ENCODE measurements around the gene SLC43A3.

SLC43A3 gene

GRCh38 chr11:57426929-57427726 lies at the start of gene SLC43A3:
TSS of gene SLC43A3 (minus strand) at chr11:57427121. CDS start at chr11:57426172, 949 bp downstream.
- TF ChIP-seq GATA2 (IDR thresholded peaks at IDR 0.05; ENCODE audit: low read depth, low read length) (no peak), GATA3 (IDR thresholded peaks at IDR 0.05; ENCODE audit: low read depth, low read length) (no peak)

GRCh38 chr11:57476047-57476756 lies 49.3 kb upstream of the SLC43A3 start:
- TF ChIP-seq GATA2 (IDR thresholded peaks at IDR 0.05; ENCODE audit: low read depth, low read length): no peak
- TF ChIP-seq GATA3 (IDR thresholded peaks at IDR 0.05; ENCODE audit: low read depth, low read length): no peak

GRCh38 chr11:57475671-57476046 lies 48.7 kb upstream of the SLC43A3 start:
- TF ChIP-seq GATA3 (IDR thresholded peaks at IDR 0.05; ENCODE audit: low read depth, low read length): no peak
- TF ChIP-seq GATA2 (IDR thresholded peaks at IDR 0.05; ENCODE audit: low read depth, low read length): no peak

- TF ChIP-seq GATA2 (IDR thresholded peaks at IDR 0.05; ENCODE audit: low read depth, low read length): no peak
- TF ChIP-seq GATA3 (IDR thresholded peaks at IDR 0.05; ENCODE audit: low read depth, low read length): no peak
Observed at GRCh38 chr11:57475191-57475590, 48.3 kb upstream of the SLC43A3 start.

- no peak for TF ChIP-seq GATA2 (IDR thresholded peaks at IDR 0.05; ENCODE audit: low read depth, low read length)
- TF ChIP-seq GATA3 (IDR thresholded peaks at IDR 0.05; ENCODE audit: low read depth, low read length): no peak
Observed at GRCh38 chr11:57474803-57475115, 47.8 kb upstream of the SLC43A3 start.

- TF ChIP-seq GATA3 (IDR thresholded peaks at IDR 0.05; ENCODE audit: low read depth, low read length) (no peak), GATA2 (IDR thresholded peaks at IDR 0.05; ENCODE audit: low read depth, low read length) (no peak)
Observed at GRCh38 chr11:57474017-57474802, 47.3 kb upstream of the SLC43A3 start.

- TF ChIP-seq GATA3 (IDR thresholded peaks at IDR 0.05; ENCODE audit: low read depth, low read length) (no peak), GATA2 (IDR thresholded peaks at IDR 0.05; ENCODE audit: low read depth, low read length) (no peak)
Observed at GRCh38 chr11:57473285-57473841, 46.4 kb upstream of the SLC43A3 start.

- TF ChIP-seq GATA3 (IDR thresholded peaks at IDR 0.05; ENCODE audit: low read depth, low read length): no peak
- no peak for TF ChIP-seq GATA2 (IDR thresholded peaks at IDR 0.05; ENCODE audit: low read depth, low read length)
Observed at GRCh38 chr11:57471496-57471895, 44.6 kb upstream of the SLC43A3 start.

- TF ChIP-seq GATA3 (IDR thresholded peaks at IDR 0.05; ENCODE audit: low read depth, low read length): no peak
- no peak for TF ChIP-seq GATA2 (IDR thresholded peaks at IDR 0.05; ENCODE audit: low read depth, low read length)
Observed at GRCh38 chr11:57469268-57469667, 42.3 kb upstream of the SLC43A3 start.

GRCh38 chr11:57468276-57468675 lies 41.4 kb upstream of the SLC43A3 start:
- no peak for TF ChIP-seq GATA2 (IDR thresholded peaks at IDR 0.05; ENCODE audit: low read depth, low read length)
- no peak for TF ChIP-seq GATA3 (IDR thresholded peaks at IDR 0.05; ENCODE audit: low read depth, low read length)

GRCh38 chr11:57467508-57468157 lies 40.7 kb upstream of the SLC43A3 start:
- TF ChIP-seq GATA3 (IDR thresholded peaks at IDR 0.05; ENCODE audit: low read depth, low read length): no peak
- TF ChIP-seq GATA2 (IDR thresholded peaks at IDR 0.05; ENCODE audit: low read depth, low read length): no peak

GRCh38 chr11:57466680-57467079 lies 39.8 kb upstream of the SLC43A3 start:
- TF ChIP-seq GATA3 (IDR thresholded peaks at IDR 0.05; ENCODE audit: low read depth, low read length) (no peak), GATA2 (IDR thresholded peaks at IDR 0.05; ENCODE audit: low read depth, low read length) (no peak)

- no peak for TF ChIP-seq GATA2 (IDR thresholded peaks at IDR 0.05; ENCODE audit: low read depth, low read length)
- TF ChIP-seq GATA3 (IDR thresholded peaks at IDR 0.05; ENCODE audit: low read depth, low read length): no peak
Observed at GRCh38 chr11:57464539-57465181, 37.7 kb upstream of the SLC43A3 start.
